Lower lobe of right lung (tissue), 2 donors: Measurements from ENCODE around the gene DKK3. TPM values are rescaled to one million over a fixed set of nuclear protein-coding genes. Genes with fewer than 3 reads are reported as not detected.

Experiments used
- ATAC-seq, 2 donors: fragments of 200-7000 bp; cut with Tn5 transposase; one replicate each; pipeline ENCODE4 v1.9.1; 2020 to 2022; ENCODE audit warnings: mild to moderate bottlenecking in 2 of 2, moderate library complexity in 2 of 2
- DNase-seq: peaks from one replicate; pipeline ENCODE4 v3.0.0-alpha.2; 2020
- H3K27ac ChIP-seq: fragments of 200-600 bp; one replicate; pipeline ENCODE4 v1.8.0; 2022
- H3K27me3 ChIP-seq: fragments of 200-600 bp; one replicate; pipeline ENCODE4 v1.8.0; 2022; ENCODE audit warnings: low read depth
- H3K36me3 ChIP-seq: fragments of 200-600 bp; one replicate; pipeline ENCODE4 v1.8.0; 2022; ENCODE audit warnings: mild to moderate bottlenecking
- H3K4me1 ChIP-seq: fragments of 200-600 bp; one replicate; pipeline ENCODE4 v1.8.0; 2022
- H3K4me3 ChIP-seq: fragments of 200-600 bp; one replicate; pipeline ENCODE4 v1.8.0; 2022; ENCODE audit warnings: mild to moderate bottlenecking
- H3K9me3 ChIP-seq: fragments of 200-600 bp; one replicate; pipeline ENCODE4 v1.8.0; 2022
- intact Hi-C: fragments of 100-400 bp; cut with DNase I; formaldehyde crosslinking; loops from one replicate; pipeline ENCODE4 v1.11.0; 2022
- total RNA-seq: library from RNA; stranded (reverse); fragmentation: NEBNext Ultra II Directional; extraction: Animal tissue kit (Norgen Biotek cat#: 25700); gene quantifications from one replicate; pipeline ENCODE4 v1.2.1, GENCODE V29; 2021
- TF ChIP-seq, protein P1 (sequence below): fragments of 200-600 bp; IDR thresholded peaks from one replicate; pipeline ENCODE4 v1.8.0; 2022; ENCODE audit warnings: antibody characterized with exemption, mild to moderate bottlenecking
- donor health status: DM: no; HTN: yes; CAD: no; lungs with severe emphysema.

The DKK3 gene
- total RNA-seq, 1 donor from 2014 or later, result 111 TPM

DNA sequence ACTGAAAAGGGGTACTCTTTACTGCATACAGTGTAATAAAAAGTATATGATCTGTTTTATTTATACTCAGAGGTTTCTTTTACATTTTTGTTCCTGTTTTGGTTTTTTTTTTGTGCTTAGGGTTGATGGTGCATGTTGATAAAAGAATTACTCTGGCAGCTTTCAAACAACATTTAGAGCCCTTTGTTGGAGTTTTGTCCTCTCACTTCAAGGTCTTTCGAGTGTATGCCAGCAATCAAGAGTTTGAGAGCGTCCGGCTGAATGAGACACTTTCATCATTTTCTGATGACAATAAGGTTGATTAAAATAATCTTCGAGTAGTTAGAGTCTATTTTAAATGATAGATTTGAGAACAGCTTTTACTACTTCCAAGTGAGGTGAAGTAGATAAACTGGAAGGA is 60.6 kb downstream of the DKK3 start:
- TF ChIP-seq, protein P1, sequence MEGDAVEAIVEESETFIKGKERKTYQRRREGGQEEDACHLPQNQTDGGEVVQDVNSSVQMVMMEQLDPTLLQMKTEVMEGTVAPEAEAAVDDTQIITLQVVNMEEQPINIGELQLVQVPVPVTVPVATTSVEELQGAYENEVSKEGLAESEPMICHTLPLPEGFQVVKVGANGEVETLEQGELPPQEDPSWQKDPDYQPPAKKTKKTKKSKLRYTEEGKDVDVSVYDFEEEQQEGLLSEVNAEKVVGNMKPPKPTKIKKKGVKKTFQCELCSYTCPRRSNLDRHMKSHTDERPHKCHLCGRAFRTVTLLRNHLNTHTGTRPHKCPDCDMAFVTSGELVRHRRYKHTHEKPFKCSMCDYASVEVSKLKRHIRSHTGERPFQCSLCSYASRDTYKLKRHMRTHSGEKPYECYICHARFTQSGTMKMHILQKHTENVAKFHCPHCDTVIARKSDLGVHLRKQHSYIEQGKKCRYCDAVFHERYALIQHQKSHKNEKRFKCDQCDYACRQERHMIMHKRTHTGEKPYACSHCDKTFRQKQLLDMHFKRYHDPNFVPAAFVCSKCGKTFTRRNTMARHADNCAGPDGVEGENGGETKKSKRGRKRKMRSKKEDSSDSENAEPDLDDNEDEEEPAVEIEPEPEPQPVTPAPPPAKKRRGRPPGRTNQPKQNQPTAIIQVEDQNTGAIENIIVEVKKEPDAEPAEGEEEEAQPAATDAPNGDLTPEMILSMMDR, result no peak
- no peak overlapping the region for H3K4me3 ChIP-seq
- intact Hi-C loops, result no loop called here
- no peaks in the 10 kb centered on the region for H3K9me3 ChIP-seq
- no peaks in the 10 kb centered on the region for H3K4me1 ChIP-seq
- ATAC-seq, result no peak
- DNase-seq, result no peak
- H3K36me3 ChIP-seq, result peaks cover 93% of the 10 kb centered on the region
- no peak overlapping the region for H3K27ac ChIP-seq
- no peaks in the 10 kb centered on the region for H3K27me3 ChIP-seq

DNA sequence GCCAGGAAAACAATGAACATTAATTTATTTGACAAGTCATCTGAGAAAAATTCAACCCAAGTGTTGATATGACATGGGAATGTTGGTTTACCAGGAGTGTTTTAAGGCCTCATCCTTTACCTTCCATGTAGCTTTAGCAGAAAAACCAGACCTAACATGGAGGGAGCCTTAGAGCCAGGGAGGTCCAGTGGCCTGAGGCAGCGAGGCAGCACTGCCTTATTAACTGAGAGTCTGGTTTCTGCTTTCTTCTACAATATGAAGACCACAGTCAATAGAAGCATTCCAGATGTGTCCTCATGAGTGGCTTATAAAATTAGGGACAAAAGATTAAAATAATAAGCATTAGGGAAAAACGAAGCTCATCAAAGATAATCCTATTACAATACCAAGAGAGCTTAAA is 61.5 kb downstream of the DKK3 start:
- no peak for ATAC-seq
- Histone ChIP-seq H3K27me3 (no peaks in the 10 kb centered on the region), H3K4me1 (no peaks in the 10 kb centered on the region), H3K36me3 (peaks cover 93% of the 10 kb centered on the region), H3K4me3 (no peak overlapping the region), H3K27ac (no peak overlapping the region), H3K9me3 (no peaks in the 10 kb centered on the region)
- TF ChIP-seq, protein P1, result no peak
- intact Hi-C loops, result no loop called here
- DNase-seq, result no peak

DNA sequence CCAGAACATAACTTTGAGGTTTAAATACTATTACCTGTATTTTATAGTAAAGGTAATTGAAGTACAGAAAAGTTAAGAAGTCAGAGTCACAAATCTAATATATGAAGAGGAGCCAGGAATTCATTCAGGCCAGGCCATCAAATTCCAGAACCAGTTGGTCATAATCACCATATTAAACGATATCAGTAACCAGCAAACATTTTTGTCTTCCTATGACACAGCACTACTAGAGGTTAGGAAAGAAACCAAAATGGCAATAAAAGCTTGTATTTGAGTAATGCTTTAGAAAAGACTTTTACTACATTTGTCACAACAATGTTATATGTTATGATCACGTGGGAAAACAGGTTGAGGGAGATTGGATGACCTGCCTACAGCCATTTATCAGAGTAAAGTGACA is 62.2 kb downstream of the DKK3 start:
- Histone ChIP-seq H3K4me1 (no peaks in the 10 kb centered on the region), H3K9me3 (no peaks in the 10 kb centered on the region), H3K27ac (no peak overlapping the region), H3K27me3 (no peaks in the 10 kb centered on the region), H3K36me3 (peaks cover 93% of the 10 kb centered on the region), H3K4me3 (no peak overlapping the region)
- no peak for ATAC-seq
- TF ChIP-seq, protein P1, result no peak
- intact Hi-C loops, result no loop called here
- no peak for DNase-seq

DNA sequence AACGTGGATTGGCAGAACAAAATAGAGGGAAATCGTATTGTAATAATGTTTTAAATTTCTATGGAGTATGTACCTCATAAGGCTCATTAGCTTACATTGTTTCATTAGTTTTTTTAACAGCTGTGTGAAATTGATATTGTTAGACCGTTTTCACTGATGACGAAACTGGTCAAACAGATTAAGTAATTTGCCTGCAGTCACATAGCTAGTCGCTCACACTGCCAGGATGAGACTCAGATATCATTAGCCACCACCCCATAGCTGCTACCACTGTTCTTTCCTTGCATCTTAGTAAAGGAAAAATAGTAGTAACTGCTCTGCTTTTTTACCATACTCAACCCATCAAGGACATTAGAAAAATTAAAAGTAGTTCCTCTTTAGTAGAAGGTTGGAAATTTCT is 64.0 kb downstream of the DKK3 start:
- no peak overlapping the region for H3K4me3 ChIP-seq
- no peaks in the 10 kb centered on the region for H3K9me3 ChIP-seq
- DNase-seq, result no peak
- H3K27ac ChIP-seq, result no peak overlapping the region
- intact Hi-C loops, result no loop called here
- TF ChIP-seq, protein P1, result no peak
- ATAC-seq, result no peak
- H3K36me3 ChIP-seq, result peaks cover 93% of the 10 kb centered on the region
- H3K4me1 ChIP-seq, result no peaks in the 10 kb centered on the region
- H3K27me3 ChIP-seq, result no peaks in the 10 kb centered on the region

DNA sequence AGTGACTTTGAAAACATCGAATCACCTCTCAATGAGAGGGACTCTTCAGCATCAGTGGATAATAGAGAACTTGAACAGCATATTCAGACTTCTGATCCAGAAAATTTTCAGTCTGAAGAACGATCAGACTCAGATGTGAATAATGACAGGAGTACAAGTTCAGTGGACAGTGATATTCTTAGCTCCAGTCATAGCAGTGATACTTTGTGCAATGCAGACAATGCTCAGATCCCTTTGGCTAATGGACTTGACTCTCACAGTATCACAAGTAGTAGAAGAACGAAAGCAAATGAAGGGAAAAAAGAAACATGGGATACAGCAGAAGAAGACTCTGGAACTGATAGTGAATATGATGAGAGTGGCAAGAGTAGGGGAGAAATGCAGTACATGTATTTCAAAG is 65.8 kb downstream of the DKK3 start:
- no peak for ATAC-seq
- Histone ChIP-seq H3K4me1 (no peaks in the 10 kb centered on the region), H3K9me3 (no peaks in the 10 kb centered on the region), H3K4me3 (no peak overlapping the region), H3K27ac (no peak overlapping the region), H3K27me3 (no peaks in the 10 kb centered on the region), H3K36me3 (peaks cover 90% of the 10 kb centered on the region)
- no peak for DNase-seq
- TF ChIP-seq, protein P1, result no peak
- intact Hi-C loops, result no loop called here

DNA sequence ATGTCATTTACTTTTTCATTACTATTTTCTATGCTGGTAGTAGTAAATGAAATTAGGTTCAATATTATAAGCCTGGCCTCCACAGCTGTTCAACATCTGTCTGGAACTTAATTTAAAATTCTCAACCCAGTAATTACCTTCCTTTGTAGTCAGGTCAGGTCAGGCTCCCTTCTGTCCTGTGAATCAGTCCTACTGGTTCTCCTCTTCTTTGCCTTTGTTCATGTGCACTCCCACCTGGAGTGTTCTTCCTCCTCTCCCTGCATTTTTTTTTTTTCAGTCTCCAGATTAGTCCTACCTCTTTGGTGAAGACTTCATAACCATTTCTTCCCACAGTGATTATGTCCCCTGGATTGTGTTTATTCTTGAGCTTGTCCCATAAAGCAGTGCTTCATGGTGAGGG is 67.9 kb downstream of the DKK3 start:
- no peak for ATAC-seq
- Histone ChIP-seq H3K4me3 (no peak overlapping the region), H3K9me3 (no peaks in the 10 kb centered on the region), H3K36me3 (peaks cover 91% of the 10 kb centered on the region), H3K27me3 (no peaks in the 10 kb centered on the region), H3K27ac (no peak overlapping the region), H3K4me1 (no peaks in the 10 kb centered on the region)
- intact Hi-C loops, result no loop called here
- no peak for DNase-seq
- TF ChIP-seq, protein P1, result no peak
